Glomerular endothelial cell (primary cell): ENCODE results near the gene DBNDD2. TPM values are rescaled to one million over a fixed set of nuclear protein-coding genes. Genes with fewer than 3 reads are reported as not detected.

Experiments
- DNase-seq: peaks from one replicate; pipeline ENCODE4 v3.0.0-alpha.2; 2011; ENCODE audit warnings: low read depth, low spot score; ENCODE audit errors: extremely low read depth
- total RNA-seq: library from RNA; depleted of rRNA; stranded (reverse); fragments of >200 nt; gene quantifications from 2 replicates; pipeline ENCODE4 v1.2.3, GENCODE V29; 2015

The DBNDD2 gene, protein sequence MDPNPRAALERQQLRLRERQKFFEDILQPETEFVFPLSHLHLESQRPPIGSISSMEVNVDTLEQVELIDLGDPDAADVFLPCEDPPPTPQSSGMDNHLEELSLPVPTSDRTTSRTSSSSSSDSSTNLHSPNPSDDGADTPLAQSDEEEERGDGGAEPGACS
- 21.7 and 25.0 TPM in 2 replicates for total RNA-seq

DNA sequence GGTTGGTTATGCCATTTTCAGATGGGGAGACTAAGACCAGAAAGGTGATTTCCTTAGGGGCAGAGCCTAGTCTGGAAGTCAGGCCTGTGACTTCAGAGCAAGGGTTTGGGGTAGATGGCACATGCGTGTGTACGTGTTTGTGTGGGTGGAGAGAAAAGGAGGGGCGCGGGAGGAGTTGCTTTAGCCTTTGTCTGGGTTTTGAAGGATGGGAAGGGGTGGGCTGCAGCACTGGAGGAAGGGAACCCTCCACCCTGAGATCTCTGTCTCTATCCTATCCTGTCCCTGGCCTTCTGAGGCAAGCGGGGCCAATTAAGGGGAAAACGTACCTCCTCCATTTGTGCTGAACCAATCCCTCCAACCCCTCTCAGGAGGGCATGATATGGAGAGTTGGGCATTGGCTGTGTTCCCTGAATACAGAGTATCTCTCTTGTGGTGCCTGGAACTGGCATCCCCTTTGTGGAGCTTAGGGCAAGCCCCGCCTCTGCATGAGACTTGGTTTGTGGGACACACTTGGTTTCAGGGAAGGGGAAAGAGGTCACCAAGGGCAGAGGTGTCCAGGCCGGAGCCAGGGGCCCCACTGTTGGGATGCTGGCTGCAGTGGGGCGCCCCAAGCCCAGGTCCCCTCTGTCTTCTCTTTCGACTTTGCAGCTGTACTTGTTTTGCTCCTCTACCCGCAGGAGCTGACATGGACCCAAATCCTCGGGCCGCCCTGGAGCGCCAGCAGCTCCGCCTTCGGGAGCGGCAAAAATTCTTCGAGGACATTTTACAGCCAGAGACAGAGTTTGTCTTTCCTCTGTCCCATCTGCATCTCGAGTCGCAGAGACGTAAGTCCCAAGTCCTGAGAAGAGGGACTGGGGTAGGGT is at the start of gene DBNDD2:
TSS of gene DBNDD2 (plus strand) at position 507 of the 863 bp plus-strand sequence. CDS start at position 686, 179 bp downstream.
- DNase-seq: no peak

DNA sequence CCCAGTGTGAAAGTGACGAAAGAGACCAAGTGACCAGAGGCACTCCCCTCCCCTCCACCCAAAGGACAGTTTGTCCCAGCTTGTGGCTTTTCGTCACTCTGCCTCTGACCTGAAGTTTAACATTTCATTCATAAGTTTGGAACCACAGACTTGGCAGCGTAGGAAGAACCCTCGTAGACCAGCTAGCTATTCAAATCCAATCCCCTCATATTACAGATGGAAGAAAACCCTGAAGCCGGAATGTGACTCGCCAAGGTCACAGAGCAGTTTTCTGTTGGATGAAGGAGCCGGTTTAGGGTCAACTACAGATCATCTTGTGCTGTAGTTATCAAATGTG is 49.1 kb upstream of the DBNDD2 start:
- DNase-seq: no peak

DNA sequence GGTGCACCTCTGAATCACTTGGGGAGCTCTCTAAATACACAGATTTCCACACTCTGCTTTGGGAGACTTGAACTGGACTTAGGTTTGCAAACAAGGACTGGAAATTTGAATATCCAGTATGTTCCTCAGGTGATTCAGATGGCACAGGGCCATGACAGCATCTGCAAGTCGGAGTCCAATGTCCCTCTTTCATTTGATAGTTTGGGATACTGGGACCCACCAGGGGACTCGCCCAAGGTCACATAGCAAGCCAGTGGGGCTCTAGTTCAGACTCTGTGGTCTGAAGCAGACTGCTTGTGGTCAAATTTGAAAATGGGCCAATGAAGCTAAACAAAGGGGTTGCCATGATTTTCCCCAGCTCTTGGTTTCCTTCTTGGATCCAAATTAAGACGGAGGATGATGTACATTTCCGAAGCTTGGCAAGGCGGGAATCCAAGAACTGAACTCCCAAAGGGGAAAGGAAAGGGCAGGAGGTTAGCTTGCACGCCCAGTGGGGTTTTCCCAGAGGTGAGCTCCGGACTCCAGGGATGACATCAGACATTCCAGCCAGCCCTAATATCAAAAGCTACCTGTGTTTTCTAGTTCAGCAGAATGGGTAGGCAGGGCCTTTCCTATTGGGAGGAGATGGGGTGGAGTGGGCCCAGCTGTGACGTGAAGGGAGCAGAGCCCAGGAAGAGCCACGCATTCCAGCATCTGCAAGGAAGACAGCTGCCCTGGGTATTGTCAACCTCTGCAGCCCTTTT is 48.5 kb upstream of the DBNDD2 start:
- DNase-seq: no peak

DNA sequence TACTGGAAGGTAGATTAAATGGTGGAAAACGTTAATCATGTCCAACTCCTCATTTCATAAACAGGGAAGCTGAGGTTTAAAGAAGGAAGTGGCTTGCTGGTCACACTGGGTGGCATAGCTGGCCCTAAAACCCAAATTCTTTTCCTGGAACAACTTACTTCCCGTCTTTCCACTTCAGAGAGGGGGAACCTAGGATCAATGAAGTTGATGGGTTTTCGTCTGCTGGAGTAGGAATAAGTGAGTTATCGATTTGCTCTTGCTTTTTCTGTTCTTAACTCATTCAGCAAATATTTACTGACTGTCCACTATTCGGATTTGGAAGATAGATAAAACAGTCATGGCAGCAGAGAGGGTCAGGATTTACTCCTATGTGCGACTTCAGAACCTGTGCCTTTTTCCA is 46.3 kb upstream of the DBNDD2 start:
- no peak for DNase-seq

DNA sequence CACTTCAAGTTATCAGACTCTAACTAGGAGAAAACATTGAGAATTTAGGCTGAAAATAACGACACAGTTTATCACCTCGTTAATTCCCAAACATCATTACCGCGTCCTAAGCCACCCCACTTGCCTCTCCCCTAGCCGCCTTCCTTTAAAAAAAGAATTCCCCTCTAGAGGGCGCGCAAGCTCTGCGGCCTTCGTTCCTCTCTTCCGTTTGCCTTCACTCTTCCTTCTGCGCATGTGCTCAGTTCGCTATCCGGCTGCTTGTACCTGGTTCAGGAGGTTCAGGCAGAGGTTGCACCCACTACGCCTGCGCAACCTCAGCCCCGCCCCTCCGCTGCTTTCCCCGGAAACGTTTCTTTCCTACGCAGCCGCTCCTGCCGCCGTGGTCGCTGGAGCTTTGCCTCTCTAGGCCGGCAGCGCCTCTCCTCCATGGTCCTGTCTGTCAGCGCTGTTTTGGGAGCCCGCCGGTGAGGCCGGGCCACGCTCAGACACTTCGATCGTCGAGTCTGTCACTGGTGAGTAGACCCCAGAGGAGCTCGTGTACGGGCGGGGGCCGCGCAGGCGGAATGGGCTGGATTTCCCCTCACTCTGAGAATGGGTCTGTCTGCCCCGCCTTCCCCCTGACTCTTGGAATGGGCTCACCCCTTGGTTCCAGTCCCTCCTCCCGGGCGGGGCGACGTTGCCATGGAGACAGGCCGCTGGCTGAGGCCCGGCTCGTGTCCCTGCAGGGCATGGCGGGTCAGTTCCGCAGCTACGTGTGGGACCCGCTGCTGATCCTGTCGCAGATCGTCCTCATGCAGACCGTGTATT is 45.1 kb upstream of the DBNDD2 start, which contains the start of gene SYS1:
TSS of gene SYS1 (plus strand) at position 353 of the 807 bp plus-strand sequence. CDS start at position 729, 376 bp downstream.
- DNase-seq: peak; percentile 92

DNA sequence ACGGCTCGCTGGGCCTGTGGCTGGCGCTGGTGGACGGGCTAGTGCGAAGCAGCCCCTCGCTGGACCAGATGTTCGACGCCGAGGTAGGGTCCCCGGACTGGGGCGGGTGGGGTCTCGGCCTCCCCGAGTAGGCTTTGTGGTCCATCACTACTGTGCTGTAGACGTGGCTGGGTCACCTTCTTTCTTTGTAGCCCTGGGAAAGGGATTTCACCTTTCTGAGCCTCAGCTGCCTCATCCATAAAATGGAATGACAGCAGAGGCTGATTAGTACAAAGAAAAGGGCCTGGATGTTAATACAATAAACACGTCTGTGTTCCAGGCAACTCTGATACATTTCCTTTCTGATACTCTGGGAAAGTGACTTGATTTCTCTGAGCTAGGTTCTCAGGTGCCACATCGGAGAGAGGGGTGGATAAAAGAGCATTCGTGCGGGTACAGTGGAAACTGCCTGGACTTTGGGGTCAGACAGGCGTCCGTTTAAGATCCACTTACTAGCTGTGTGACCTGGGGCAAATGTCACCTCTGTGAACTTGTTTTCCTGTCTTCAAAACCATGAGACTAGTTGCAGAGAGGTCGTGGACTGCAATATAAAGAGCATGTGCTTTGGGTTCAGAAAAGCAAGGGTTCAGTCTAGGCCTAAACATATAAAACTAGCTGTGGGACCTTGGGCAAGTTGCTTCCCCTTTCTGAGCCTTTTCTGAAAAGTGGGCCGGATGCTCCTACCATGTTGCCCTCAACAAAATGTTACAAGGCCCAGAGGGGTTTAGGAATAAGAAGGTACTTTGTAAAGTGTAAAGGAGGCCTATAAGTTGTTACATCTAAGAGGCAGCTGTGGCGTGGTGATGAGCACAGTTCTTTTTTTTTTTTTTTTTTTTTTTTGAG is 44.2 kb upstream of the DBNDD2 start:
- DNase-seq: no peak

DNA sequence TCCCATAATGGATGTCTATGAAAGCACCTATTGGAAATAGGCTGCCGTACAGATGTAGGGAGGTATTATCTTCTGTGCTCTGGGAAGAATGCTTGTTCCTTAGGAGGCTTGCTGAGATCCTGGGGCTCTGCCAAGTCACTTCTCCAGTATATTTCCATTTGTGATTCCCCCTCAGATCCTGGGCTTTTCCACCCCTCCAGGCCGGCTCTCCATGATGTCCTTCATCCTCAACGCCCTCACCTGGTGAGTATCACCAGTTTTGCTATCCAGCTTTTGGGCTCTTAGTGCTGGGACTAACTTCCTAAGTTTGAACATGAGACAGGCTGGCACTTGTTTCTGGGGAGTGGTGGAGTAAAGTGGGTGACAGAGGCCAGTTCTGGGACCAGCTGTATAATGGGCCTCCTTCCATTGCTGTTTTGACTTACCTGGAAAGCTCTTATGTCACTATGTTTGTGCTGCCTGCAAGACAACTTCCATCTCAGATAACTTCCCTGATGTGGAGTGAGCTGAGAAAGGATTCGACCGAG is 42.6 kb upstream of the DBNDD2 start:
- DNase-seq: no peak

DNA sequence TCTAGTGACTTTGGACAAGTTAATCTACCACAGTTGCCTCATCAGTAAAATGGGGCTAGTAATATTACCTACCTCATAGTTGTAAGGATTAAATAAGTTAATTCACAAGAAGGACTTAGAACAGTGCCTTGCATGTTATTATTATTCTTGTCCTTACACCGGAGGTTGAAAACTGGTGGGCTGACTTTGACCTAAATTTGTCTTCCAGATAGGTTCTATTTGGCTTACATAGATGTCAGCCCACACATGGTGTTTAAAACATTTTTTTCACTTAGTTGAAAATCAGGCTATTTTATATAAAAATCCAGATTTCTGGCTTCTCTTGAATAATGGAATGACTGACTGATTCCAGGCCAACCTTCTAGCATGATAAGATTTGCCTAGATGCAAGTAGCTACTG is 41.9 kb upstream of the DBNDD2 start:
- no peak for DNase-seq

DNA sequence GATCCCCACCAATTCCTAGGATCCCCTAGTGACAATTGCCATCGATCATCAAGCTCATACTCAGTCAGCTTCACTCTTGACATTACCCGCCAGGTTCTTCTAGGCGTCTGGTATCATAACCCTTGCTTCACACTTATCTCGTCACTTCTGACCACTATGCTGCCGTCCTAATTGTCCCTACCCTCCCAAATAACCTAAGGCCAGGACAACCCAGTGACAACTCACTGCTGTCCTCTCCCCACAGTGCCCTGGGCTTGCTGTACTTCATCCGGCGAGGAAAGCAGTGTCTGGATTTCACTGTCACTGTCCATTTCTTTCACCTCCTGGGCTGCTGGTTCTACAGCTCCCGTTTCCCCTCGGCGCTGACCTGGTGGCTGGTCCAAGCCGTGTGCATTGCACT is 41.5 kb upstream of the DBNDD2 start:
- DNase-seq: no peak

DNA sequence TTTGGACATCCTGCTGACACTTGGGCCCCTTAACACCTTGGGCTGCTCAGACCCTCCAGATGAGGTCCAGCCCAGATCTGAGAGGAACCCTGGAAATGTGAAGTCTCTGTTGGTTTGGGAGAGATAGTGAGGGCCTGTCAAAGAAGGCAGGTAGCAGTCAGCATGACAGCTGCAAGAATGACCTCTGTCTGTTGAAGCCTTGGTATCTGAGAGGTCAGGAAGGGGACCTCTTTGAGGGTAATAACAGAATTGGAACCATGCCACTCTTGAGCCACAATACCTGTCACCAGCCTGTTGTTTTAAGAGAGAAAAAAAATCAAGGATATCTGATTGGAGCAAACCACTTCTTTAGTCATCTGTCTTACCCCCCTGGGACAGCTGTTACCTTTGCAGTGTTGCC is 41.0 kb upstream of the DBNDD2 start:
- no peak for DNase-seq

DNA sequence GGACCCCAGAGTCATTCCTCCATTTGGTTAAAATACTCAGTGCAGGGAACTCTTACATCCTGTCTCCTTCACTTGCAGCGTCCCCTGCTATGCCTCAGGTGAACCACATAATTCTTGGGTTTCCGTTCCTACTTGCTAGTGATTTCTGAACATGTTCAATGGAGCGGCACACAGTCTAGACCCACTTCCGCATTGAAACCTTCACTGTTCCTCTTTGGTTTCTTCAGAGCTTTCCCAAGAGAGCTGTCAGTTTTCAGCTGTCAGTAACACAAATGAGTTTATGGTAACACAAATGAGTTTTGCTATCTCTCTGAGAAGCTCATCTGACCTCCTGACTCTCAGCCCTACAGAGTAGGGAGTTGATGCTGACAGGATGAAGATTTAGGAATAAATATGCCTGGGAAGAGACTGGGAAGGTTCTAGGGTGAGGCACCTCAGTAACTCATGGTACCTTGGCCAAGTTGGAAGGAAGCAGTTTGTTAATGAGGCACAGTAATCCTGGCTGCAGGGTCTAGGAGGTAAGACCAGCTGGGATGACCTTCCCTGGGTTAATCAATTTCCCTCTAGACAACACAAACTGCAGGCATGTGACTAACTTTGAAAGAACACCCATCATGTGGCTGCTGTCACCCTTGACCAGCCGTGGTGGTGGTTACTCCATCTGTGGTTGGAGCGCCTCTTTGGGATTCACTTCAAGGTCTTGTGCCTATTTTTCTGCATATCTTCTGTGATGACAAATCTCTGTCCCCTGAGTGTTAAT is 39.7 kb upstream of the DBNDD2 start:
- no peak for DNase-seq

DNA sequence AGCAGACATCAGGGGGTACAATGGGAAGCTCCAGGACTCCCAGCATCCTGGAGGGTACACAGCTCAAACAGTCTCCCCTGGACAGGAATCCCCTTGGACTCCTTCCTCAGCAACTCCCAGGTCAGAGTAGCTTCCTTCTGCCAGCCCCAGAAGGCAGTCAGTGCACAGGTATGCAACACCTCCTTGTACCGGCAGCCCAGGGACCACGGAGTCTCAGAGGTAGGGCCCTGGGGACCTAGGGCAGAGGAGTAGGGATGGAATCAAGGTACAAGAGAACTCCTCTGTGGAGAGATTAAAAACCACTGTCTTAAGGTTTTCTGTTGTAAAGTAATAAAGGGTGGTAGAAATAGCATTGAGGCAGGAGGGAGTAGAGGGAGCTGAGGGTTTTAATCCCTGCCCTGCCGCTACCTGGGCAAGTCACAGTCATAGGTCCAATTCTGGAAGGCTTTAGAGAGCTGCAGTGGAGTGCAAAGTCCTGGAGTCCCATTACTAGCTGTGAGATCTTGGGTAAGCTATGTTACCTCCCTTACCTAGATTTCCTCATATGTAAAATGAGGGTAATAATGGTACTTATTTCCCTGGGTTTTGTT is 37.4 kb upstream of the DBNDD2 start:
- no peak for DNase-seq

DNA sequence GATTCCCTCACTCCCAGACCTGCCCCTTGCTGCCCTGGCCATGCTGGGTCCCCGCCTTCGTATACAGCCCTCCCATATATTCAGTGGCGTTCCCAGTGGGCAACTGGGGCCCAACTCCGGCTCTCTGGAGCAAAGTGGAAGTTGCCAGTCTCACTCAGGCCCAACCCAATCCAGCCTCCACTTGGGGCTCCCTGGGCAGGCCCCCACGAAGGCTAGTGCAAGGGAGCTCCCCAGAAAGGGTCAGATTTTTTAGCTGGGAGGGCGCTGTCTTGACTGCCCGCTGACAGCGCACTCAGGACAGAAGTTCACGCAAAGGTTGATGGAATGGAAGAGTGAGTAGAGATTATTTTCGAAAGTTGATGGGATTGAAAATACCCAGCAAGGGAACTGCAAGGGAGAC is 35.8 kb upstream of the DBNDD2 start:
- DNase-seq: no peak

DNA sequence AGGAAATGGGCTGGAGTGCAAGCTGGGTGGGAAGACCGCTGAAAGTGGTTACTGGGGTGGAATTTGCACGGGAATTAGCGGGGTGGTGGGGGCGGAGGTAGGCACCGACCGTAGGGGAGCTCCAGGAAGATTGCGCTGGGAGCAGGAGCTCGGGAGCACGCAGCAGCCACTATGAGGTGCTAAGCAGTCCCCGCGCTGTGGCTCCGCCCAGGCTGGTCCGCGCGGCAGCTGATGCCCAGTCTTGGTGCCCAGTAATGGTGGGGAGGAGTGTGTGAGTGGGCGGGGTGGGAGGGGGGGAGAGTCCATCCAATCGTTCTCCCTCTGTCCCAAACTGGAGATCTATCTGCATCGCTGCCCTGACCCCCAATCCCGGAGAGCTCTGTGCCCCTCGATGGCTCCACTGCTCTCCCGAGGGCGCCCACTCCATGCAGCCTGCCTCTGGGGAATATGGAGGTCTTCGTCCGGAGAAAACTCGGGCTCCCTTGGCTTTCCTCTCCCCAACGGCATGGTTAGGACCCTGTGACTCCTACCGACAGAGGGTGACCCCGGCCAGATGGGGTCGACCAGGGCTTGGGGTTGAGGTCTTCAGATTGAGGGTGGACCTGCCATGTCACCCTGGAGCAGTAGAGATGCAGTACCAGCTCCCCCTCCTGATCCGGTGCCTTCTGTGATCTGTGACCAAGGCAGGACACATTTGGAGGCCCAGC is 35.3 kb upstream of the DBNDD2 start:
- DNase-seq: no peak

DNA sequence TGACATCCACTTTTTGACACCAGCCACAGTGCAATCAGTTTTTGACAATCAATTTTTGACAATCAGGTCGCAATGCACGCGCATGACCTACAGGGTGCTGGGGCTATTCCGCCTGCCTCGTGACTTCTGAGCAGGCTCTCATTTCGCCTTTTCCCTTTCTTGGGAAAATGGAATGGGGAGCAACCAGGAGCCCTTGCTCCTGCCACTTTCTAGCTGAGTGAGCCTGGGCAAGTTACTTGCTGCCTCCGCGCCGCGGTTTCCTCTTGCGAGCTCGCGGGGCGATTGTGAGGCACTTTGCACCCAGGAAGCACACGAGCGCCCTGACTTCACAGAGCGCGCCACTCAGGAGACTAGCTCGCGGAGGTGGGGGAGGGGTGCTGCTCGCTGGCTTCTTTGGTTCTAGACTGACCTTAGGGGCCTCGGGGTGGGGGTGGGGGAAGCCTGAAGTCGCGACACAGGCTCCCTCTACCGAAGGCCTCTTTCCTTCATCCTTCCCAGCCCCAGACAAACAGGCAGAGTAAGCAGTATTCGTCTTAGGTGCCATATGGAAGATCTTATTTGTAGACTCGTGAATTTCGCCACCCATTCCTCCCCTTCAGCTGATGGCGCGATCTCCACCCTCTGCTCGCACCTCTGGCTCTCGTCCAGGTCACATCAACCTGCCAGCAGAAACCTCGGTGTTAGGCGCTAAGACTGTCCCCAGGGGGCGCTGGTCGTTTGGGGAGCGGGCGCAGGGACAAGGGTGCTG is 34.6 kb upstream of the DBNDD2 start:
- no peak for DNase-seq

DNA sequence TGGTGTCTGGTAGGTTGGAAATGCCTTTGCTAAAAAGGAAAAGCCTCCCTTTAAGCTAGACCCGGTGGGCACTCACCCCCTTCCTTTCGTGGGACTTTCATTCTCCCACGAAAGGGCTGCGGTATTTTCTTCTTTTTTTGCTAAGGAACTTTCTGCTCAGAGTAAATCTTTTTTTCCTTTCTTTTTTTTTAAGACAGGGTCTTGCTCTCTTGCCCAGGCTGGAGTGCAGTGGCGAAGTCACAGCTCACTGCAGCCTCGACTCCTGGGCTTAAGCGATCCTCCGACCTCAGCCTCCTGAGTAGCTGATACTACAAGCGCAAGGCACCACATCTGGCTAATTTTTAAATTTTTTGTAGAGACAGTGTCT is 34.0 kb upstream of the DBNDD2 start:
- no peak for DNase-seq

DNA sequence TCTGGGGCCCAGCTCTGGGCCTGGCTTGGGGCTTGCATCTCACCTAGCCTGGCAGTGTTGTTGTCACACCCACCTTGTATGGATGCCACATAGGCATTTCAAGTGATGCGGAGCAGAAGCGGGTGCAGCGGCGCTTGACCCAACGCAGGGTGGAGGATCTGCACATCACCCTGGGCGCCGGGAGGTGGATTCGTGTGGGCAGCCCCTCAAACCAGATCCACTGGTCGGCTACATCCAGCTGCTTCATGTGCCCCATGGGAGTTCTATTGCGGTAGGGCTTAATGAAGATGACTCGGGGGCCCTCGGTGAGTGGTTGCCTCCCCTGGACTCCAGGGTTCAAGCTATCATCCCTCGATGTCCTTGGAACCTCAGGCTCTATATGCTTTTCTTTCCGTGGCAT is 33.1 kb upstream of the DBNDD2 start:
- DNase-seq: no peak
